Endothelial cell of umbilical vein (primary cell): ENCODE data around the gene TRDMT1. TPM values are rescaled to one million over a fixed set of nuclear protein-coding genes. Genes with fewer than 3 reads are reported as not detected.

Source experiments
- BruUV-seq: library from RNA; stranded (reverse); fragments of 400-500 nt; replicated peaks from 2 replicates; lab custom pipeline; 2021; lab: Mats Ljungman, UMichigan
- CTCF ChIA-PET: fragments of 300-600, 350-600 bp; sonication (Branson Sonifier 250); formaldehyde crosslinking; loops from one replicate; lab custom pipeline; 2021; ENCODE audit warnings: antibody characterized with exemption, inconsistent platforms; lab: Charles Lee
- POLR2A ChIA-PET: fragments of 300-600, 350-600 bp; sonication (Branson Sonifier 250); formaldehyde crosslinking; loops from one replicate; lab custom pipeline; 2021; ENCODE audit warnings: antibody characterized with exemption, inconsistent platforms; lab: Charles Lee
- DNase-seq: peaks from one replicate; pipeline ENCODE4 v3.0.0-alpha.2; 2011; ENCODE audit warnings: low read depth, low spot score
- FAIRE-seq: peaks from 2 replicates; lab custom pipeline; 2011; peaks lifted over from hg19 to GRCh38; lab: Jason Lieb, UNC
- H2AFZ ChIP-seq: 2 replicates; pipeline ENCODE4 v1.6.0; 2012; ENCODE audit warnings: low read depth, low read length, control low read depth, inconsistent platforms
- H3K27ac ChIP-seq: 2 replicates; pipeline ENCODE4 v1.5.1; 2011; ENCODE audit warnings: low read depth, mild to moderate bottlenecking, control low read depth, low read length, moderate library complexity; ENCODE audit not compliant: insufficient read depth
- H3K27me3 ChIP-seq, 2 experiments: 2 replicates each; pipeline versions ENCODE4 v1.6.0 to v1.6.1; 2011; ENCODE audit warnings: low read length in 2 of 2, mixed read lengths in 1 of 2; ENCODE audit not compliant: control insufficient read depth in 2 of 2, insufficient read depth in 2 of 2
- H3K36me3 ChIP-seq, 2 experiments: 2 replicates in 1 of 2; 3 replicates in 1 of 2; pipeline ENCODE4 v1.5.1; 2011; ENCODE audit warnings: low read length in 2 of 2, mild to moderate bottlenecking in 1 of 2, moderate library complexity in 1 of 2; ENCODE audit not compliant: control insufficient read depth in 2 of 2, insufficient read depth in 2 of 2; ENCODE audit errors: extremely low read depth in 1 of 2
- H3K4me1 ChIP-seq: 3 replicates; pipeline ENCODE4 v1.5.1; 2011; ENCODE audit warnings: mild to moderate bottlenecking, low read length; ENCODE audit not compliant: control insufficient read depth, insufficient read depth; ENCODE audit errors: extremely low read depth
- H3K4me2 ChIP-seq: 2 replicates; pipeline ENCODE4 v1.6.1; 2011; ENCODE audit warnings: low read length, control low read depth, mixed read lengths; ENCODE audit not compliant: insufficient read depth
- H3K4me3 ChIP-seq, 3 experiments: fragments of 200-600 bp in 1 of 3; sonication (generic), shearing (Covaris generic) in 1 of 3; replicated peaks in 1 of 3; 2 replicates each; pipeline ENCODE4 v1.5.1; 2011 to 2016; ENCODE audit warnings: control low read depth in 3 of 3, low read length in 3 of 3, mild to moderate bottlenecking in 2 of 3, inconsistent platforms in 1 of 3, low read depth in 1 of 3, moderate library complexity in 1 of 3; ENCODE audit not compliant: insufficient read depth in 1 of 3
- H3K79me2 ChIP-seq: 2 replicates; pipeline ENCODE4 v1.6.0; 2012; ENCODE audit warnings: low read length, inconsistent platforms; ENCODE audit not compliant: control insufficient read depth, insufficient read depth
- H3K9ac ChIP-seq: replicated peaks from 2 replicates; pipeline ENCODE3; 2011; ENCODE audit warnings: low read length, control low read depth; ENCODE audit not compliant: insufficient read depth; ENCODE audit errors: extremely low read depth
- H3K9me1 ChIP-seq: replicated peaks from 3 replicates; pipeline ENCODE4 v1.6.0; 2011; ENCODE audit warnings: mild to moderate bottlenecking, low read length; ENCODE audit not compliant: control insufficient read depth, insufficient read depth; ENCODE audit errors: extremely low read depth
- H3K9me3 ChIP-seq: replicated peaks from 2 replicates; pipeline ENCODE4 v1.5.1; 2012; ENCODE audit warnings: low read length, inconsistent platforms; ENCODE audit not compliant: control insufficient read depth, insufficient read depth
- H4K20me1 ChIP-seq: replicated peaks from 2 replicates; pipeline ENCODE3; 2011; ENCODE audit warnings: mild to moderate bottlenecking, low read length; ENCODE audit not compliant: control insufficient read depth, insufficient read depth; ENCODE audit errors: extremely low read depth
- CTCF ChIP-seq, 2 donors: IDR thresholded peaks; 1 replicate in 1 of 2; 2 replicates in 1 of 2; pipeline ENCODE4 v1.5.1; 2011; ENCODE audit warnings: low read length in 2 of 2, mild to moderate bottlenecking in 2 of 2, moderate library complexity in 2 of 2, control low read depth in 1 of 2, inconsistent platforms in 1 of 2, low read depth in 1 of 2; ENCODE audit not compliant: insufficient read depth in 1 of 2; ENCODE audit errors: extremely low read depth in 1 of 2
- EZH2 ChIP-seq: IDR thresholded peaks from 2 replicates; pipeline ENCODE4 v1.6.1; 2012; ENCODE audit warnings: borderline replicate concordance, low read depth, mild to moderate bottlenecking, moderate library complexity, low read length, inconsistent platforms; ENCODE audit not compliant: severe bottlenecking
- GATA2 ChIP-seq: IDR thresholded peaks from 2 replicates; pipeline ENCODE4 v1.7.0; 2011; ENCODE audit warnings: low read depth, mild to moderate bottlenecking, moderate library complexity, mixed read lengths, low read length; ENCODE audit not compliant: insufficient read length, insufficient read depth
- MAX ChIP-seq: IDR thresholded peaks from 2 replicates; pipeline ENCODE4 v1.6.1; 2011; ENCODE audit not compliant: insufficient read depth, insufficient read length
- POLR2A ChIP-seq: IDR thresholded peaks from 2 replicates; pipeline ENCODE4 v1.6.1; 2012; ENCODE audit warnings: low read depth, mild to moderate bottlenecking, control low read depth, low read length
- dilution Hi-C: fragments of 300-500 bp; cut with MboI; formaldehyde crosslinking; loops from one replicate; pipeline ENCODE4 v1.15.0; 2019; ENCODE audit warnings: low sequenced_read_pairs; ENCODE audit not compliant: extremely low pct_ligation_motif_present
- intact Hi-C: fragments of 100-400 bp; cut with micrococcal nuclease; formaldehyde crosslinking; loops from one replicate; pipeline ENCODE4 v1.10.0; 2022
- polyA plus RNA-seq, 4 experiments: library from polyadenylated mRNA; depleted of rRNA in 3 of 4; stranded (reverse) in 3 of 4; unstranded in 1 of 4; fragments of >200 nt; gene quantifications; 2 replicates each; pipeline versions ENCODE4 v1.2.1 to v1.2.3, GENCODE V29; 2011 to 2012; ENCODE audit warnings: missing spikeins in 1 of 4
- total RNA-seq: library from RNA; stranded (reverse); gene quantifications from 2 replicates; pipeline ENCODE4 v1.2.3, GENCODE V29; 2021

The TRDMT1 gene
- total and polyA plus RNA-seq, 2 donors (not counting 3 experiments of a cell fraction or from before 2014, with no cell fraction given), result 10.0 to 12.3 TPM

GRCh38 chr10:17219024-17219423, 17.6 kb upstream of the TRDMT1 start:
- Histone ChIP-seq H3K36me3 (no peaks in the 10 kb centered on the region), H4K20me1 (no peaks in the 10 kb centered on the region), H3K9me1 (no peaks in the 10 kb centered on the region), H3K9ac (no peak overlapping the region), H2AFZ (no peak overlapping the region), H3K4me3 (no peak overlapping the region), H3K9me3 (no peaks in the 10 kb centered on the region), H3K27me3 (no peaks in the 10 kb centered on the region), H3K79me2 (no peaks in the 10 kb centered on the region), H3K4me2 (no peak overlapping the region), H3K4me1 (peaks cover 28% of the 10 kb centered on the region), H3K27ac (no peak overlapping the region)
- intact Hi-C loops, result no loop called here
- TF ChIP-seq GATA2 (no peak), MAX (no peak), CTCF (IDR thresholded peaks at IDR 0.05; ENCODE audit: extremely low read depth in 1 of 2, insufficient read depth in 1 of 2, low read depth in 1 of 2, low read length in 2 of 2) (no peak), POLR2A (no peak), EZH2 (no peak)
- no peak for FAIRE-seq
- no TSS peak for BruUV-seq
- dilution Hi-C loops, result no loop called here
- ChIA-PET POLR2A (interaction anchor here (0.7 kb wide), 1 partner anchor 11 kb away, joined by 3 read pairs; no protein-coding TSS in a partner anchor), CTCF (interaction anchor here (1.0 kb wide), 1 partner anchor 8 kb away, joined by 4 read pairs; no protein-coding TSS in a partner anchor)
- no peak for DNase-seq
